Right kidney (tissue), 1 donor: Measurements from ENCODE around the gene HSP90B1.

Experiments used
- DNase-seq: peaks from one replicate; pipeline ENCODE4 v3.0.0-alpha.2; 2016

Gene HSP90B1

GRCh38 chr12:103965590-103966504 is 35.6 kb downstream of the HSP90B1 start, which contains the start of gene TDG:
Gene TDG, plus strand, starts transcription at chr12:103965872. Its CDS starts 166 bp downstream, at chr12:103966038.
- DNase-seq: peak; percentile 99

GRCh38 chr12:103966736-103967135 is 36.5 kb downstream of the HSP90B1 start:
- no peak for DNase-seq

DNA sequence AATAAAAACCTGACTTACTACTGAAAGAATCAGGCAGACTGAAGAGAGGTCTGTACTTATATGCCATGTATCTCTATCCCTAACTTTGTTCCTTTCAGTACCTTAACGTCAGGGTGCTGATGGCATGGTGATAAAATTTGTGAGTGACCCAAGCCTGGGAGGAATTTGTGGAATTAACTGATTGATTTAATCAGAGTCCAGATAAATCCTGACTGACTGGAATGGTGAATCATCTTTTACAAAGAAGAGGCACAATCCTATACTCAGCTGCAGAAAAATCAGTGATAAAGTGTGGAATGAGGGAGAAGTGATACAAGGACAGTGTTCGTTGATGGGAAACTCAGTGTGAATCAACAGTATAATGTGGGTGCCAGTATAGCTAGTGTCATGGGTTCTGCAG is 39.2 kb downstream of the HSP90B1 start:
- DNase-seq: no peak

GRCh38 chr12:103973909-103974308 is 43.7 kb downstream of the HSP90B1 start:
- DNase-seq: no peak

GRCh38 chr12:103975368-103975767 is 45.2 kb downstream of the HSP90B1 start:
- no peak for DNase-seq

DNA sequence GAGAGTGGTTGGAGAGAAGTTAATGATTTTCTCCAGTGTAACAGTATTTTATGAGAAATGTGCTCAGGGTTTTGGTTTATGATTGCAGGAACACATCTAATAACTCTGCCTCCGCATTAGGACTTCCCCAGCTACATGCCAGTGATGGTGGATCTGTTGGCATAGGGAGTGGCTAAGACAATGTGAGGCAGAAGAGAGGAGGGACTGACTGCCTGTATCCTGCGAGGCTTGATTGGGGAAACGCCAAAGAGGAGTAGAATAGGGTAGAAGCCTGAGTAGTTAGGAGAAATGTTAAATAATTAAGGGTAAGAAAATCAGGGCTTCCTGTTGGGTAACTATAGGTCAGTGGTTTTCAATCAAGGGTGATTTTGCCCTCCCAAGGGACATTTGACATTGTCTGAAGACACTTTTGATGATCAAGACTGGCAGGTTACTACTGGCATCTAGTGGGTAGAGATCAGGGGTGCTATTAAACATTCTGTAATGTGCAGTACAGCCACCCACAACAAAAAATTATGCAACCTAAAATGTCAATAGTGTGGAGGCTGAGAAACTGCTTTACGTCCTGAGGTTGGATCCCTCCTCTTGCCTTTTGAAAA is 48.3 kb downstream of the HSP90B1 start:
- no peak for DNase-seq

- no peak for DNase-seq
Measured at GRCh38 chr12:103986829-103987228, 56.6 kb downstream of the HSP90B1 start.

DNA sequence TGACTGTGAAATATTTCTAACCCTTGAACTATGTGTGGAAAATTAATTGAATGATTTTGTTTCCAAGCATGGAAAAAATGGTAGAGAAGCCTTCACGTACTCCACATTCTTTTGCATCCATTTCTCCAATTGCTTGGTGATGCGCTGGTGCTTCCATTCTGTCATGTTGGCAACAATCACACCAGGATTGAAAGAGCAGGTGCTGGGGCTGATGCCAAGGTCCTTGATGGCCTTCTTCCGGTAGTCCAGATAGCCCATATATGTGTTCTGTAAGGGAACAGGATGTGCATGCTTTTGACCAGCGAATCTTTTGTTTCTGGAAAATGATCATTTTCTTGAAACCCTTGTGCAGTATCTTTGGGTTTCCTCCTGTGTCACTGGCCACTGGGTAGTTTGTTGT is 64.0 kb downstream of the HSP90B1 start:
- DNase-seq: no peak

DNA sequence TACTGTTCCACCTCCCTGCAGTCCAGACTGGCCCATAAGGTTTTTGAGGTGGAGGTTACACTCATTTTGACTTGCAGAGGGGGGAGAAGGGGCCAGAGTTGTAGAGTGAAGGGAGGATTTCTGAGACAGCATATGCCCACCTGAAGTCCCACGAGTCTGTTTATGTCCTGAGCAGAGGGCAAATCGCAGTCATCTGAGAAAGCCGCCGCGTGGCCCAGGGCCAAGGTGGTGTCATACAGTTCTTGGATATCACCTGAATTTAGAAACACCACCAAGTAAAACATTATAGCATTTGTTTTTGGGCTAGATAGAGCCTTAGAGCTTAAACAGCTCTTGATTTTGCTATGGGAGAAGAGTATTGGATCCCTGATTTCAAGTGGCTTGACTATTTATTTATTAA is 66.4 kb downstream of the HSP90B1 start:
- DNase-seq: no peak

DNA sequence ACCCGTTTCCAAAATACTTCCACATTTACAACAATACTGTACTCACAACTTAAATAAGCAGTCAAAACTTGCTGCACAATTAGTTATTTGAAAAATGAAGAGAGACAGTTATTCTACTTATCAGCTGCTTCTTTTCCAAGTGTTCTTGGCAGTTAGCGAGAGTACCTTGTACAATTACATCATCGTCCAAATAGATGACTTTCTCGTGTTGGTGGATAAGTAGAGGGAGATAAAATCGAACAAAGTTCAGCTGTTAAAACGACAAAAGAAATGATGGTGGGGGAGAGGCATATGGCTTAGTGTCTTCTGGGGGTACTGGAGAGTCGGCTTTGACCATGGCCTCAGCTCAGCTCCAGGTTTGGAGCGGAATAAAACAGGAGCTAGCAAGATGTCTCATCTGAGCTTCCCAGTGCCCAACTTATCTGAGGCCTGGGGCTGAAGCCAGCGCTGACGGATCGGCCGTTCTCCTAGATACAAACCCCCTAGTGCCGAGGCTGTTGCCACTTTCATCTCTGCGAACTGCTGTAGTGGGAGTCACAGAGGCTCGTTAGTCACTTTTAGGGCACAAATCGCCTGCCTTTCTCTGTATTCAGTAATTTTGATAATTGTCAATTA is 67.2 kb downstream of the HSP90B1 start:
- no peak for DNase-seq
